Measurements from ENCODE around the gene MACO1. TPM values are rescaled to one million over a fixed set of nuclear protein-coding genes. Genes with fewer than 3 reads are reported as not detected.
A peak's percentile ranks its signal among the peaks of the same experiment; 100 is the strongest.

MACO1 gene
- total and polyA plus RNA-seq, 2 of the 13 experiments (the other 11 are each of a cell fraction or from before 2014, with no cell fraction given) = 9.7 to 17.0 TPM

DNA sequence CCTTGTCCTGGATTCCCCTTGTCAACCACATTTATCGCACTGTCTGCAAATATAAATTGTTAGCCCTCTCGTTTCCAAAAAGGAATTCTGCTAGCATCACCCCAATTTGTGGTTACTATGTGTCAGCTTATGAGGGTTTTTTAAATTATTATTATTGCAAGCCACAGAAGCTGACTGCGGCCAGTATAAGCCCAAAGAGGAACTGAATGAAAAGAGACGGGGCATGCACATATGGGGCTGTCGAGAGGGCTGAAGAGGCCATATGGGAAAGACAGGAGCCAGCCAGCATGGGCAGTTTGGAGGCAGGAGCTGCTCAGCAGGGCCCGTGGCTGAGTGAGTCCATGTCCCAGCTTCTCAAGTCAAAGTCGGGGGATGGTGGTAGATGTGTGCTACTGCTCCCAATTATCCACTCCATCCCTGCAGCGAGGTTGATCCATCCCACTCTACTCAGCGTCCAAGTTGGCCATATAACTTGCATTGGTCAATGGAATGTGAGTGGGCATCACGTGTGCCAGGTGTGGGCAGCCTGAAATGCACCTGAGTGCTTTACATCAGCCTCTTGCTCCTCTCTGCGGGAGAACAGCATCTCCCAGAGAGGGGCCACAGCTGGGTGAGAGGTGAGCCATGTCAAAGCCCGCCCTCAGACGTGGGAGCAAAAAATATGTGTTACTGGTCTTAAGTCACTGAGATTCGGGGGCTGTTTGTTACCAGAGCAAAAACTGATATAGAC lies 75.1 kb downstream of the MACO1 start:
- no peaks in the 10 kb centered on the region; a peak in 1 of 5 replicates for H3K27me3 ChIP-seq (ENCODE audit: control insufficient read depth in 1 of 2, insufficient read depth in 2 of 2, low read length in 2 of 2)
- H3K4me2 ChIP-seq (ENCODE audit: low read depth, low read length) = peak overlapping the region; percentile 68
- H3K79me2 ChIP-seq (ENCODE audit: insufficient read depth, low read length) = no peaks in the 10 kb centered on the region
- ATAC-seq (no peak; the same call in 2 of the 3 replicates), FAIRE-seq (no peak), DNase-seq (ENCODE audit: low spot score) (no peak)
- no peak overlapping the region for H2AFZ ChIP-seq (ENCODE audit: low read length)
- in situ Hi-C loops (cut with HindIII; ENCODE audit: extremely low pct_ligation_motif_present, low pct_unique_long_range_greater_than_20kb) = loop anchor here (25.0 kb wide), 1 partner anchor 94 kb away; the partner anchor contains the start of gene RHCE
- BruUV-seq (replicated peaks) = no TSS peak
- ChIA-PET CTCF (ENCODE audit: low intra/inter-chr PET ratio, low total read pairs) (no interaction called here), POLR2A (no interaction called here)
- H3K4me3 ChIP-seq (replicated peaks in 1 of 3; ENCODE audit: insufficient read depth in 1 of 3, low read depth in 2 of 3, low read length in 3 of 3) = no peak overlapping the region
- no peaks in the 10 kb centered on the region for H4K20me1 ChIP-seq (ENCODE audit: insufficient read depth, low read length)
- 75% methylated on average over 14 of the region's 14 CpGs for WGBS (ENCODE audit: low lambda C conversion rate)
- no peaks in the 10 kb centered on the region for H3K9me3 ChIP-seq (ENCODE audit: low read length)
- H3K4me1 ChIP-seq (ENCODE audit: insufficient read depth, low read length) = peaks cover 19% of the 10 kb centered on the region
- H3K27ac ChIP-seq (ENCODE audit: extremely low read length, insufficient read depth, low read length) = no peak overlapping the region
- intact Hi-C loops (cut with micrococcal nuclease; ENCODE audit: unreplicated experiment) = no loop called here
- TF ChIP-seq, protein P1, sequence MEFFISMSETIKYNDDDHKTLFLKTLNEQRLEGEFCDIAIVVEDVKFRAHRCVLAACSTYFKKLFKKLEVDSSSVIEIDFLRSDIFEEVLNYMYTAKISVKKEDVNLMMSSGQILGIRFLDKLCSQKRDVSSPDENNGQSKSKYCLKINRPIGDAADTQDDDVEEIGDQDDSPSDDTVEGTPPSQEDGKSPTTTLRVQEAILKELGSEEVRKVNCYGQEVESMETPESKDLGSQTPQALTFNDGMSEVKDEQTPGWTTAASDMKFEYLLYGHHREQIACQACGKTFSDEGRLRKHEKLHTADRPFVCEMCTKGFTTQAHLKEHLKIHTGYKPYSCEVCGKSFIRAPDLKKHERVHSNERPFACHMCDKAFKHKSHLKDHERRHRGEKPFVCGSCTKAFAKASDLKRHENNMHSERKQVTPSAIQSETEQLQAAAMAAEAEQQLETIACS (CRISPR knock-in tag; IDR thresholded peaks at IDR 0.05) = no peak
- TF ChIP-seq, protein P2, sequence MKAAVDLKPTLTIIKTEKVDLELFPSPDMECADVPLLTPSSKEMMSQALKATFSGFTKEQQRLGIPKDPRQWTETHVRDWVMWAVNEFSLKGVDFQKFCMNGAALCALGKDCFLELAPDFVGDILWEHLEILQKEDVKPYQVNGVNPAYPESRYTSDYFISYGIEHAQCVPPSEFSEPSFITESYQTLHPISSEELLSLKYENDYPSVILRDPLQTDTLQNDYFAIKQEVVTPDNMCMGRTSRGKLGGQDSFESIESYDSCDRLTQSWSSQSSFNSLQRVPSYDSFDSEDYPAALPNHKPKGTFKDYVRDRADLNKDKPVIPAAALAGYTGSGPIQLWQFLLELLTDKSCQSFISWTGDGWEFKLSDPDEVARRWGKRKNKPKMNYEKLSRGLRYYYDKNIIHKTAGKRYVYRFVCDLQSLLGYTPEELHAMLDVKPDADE (CRISPR knock-in tag; IDR thresholded peaks at IDR 0.05) = no peak
- TF ChIP-seq ZNF496 (CRISPR knock-in tag; IDR thresholded peaks at IDR 0.05; ENCODE audit: insufficient replicate concordance) = no peak
- TF ChIP-seq PHB2 (IDR thresholded peaks at IDR 0.05; ENCODE audit: partially characterized antibody) = no peak
- TF ChIP-seq SP4 (CRISPR knock-in tag; IDR thresholded peaks at IDR 0.05) = no peak
- no peak for TF ChIP-seq DMAP1 (CRISPR knock-in tag; IDR thresholded peaks at IDR 0.05)
- TF ChIP-seq, protein P3, sequence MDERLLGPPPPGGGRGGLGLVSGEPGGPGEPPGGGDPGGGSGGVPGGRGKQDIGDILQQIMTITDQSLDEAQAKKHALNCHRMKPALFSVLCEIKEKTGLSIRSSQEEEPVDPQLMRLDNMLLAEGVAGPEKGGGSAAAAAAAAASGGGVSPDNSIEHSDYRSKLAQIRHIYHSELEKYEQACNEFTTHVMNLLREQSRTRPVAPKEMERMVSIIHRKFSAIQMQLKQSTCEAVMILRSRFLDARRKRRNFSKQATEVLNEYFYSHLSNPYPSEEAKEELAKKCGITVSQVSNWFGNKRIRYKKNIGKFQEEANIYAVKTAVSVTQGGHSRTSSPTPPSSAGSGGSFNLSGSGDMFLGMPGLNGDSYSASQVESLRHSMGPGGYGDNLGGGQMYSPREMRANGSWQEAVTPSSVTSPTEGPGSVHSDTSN (CRISPR knock-in tag; IDR thresholded peaks at IDR 0.05) = no peak
- TF ChIP-seq TGIF2 (CRISPR knock-in tag; IDR thresholded peaks at IDR 0.05) = no peak
- TF ChIP-seq EP300 (IDR thresholded peaks at IDR 0.05; ENCODE audit: low read depth in 2 of 2, low read length in 2 of 2) = no peak
- TF ChIP-seq EP300 (CRISPR knock-in tag; IDR thresholded peaks at IDR 0.05; ENCODE audit: borderline replicate concordance) = no peak
- no peak for TF ChIP-seq KAT7 (CRISPR knock-in tag; IDR thresholded peaks at IDR 0.05; ENCODE audit: borderline replicate concordance)
- TF ChIP-seq, protein P4, sequence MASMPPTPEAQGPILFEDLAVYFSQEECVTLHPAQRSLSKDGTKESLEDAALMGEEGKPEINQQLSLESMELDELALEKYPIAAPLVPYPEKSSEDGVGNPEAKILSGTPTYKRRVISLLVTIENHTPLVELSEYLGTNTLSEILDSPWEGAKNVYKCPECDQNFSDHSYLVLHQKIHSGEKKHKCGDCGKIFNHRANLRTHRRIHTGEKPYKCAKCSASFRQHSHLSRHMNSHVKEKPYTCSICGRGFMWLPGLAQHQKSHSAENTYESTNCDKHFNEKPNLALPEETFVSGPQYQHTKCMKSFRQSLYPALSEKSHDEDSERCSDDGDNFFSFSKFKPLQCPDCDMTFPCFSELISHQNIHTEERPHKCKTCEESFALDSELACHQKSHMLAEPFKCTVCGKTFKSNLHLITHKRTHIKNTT (CRISPR knock-in tag; IDR thresholded peaks at IDR 0.05) = no peak
- TF ChIP-seq ZNF775 (CRISPR knock-in tag; IDR thresholded peaks at IDR 0.05; ENCODE audit: borderline replicate concordance) = no peak
- TF ChIP-seq ZFP1 (CRISPR knock-in tag; IDR thresholded peaks at IDR 0.05) = no peak
- no peak for TF ChIP-seq ZNF614 (CRISPR knock-in tag; IDR thresholded peaks at IDR 0.05; ENCODE audit: borderline replicate concordance)
- no peak overlapping the region for H3K9ac ChIP-seq (ENCODE audit: insufficient read depth, low read depth, low read length)
- H3K36me3 ChIP-seq (replicated peaks in 1 of 2; ENCODE audit: control insufficient read depth in 1 of 2, insufficient read depth in 2 of 2, low read length in 2 of 2) = no peaks in the 10 kb centered on the region

Data from HepG2 (cell line).